ENCODE results near the gene EEF1AKMT1. TPM values are rescaled to one million over a fixed set of nuclear protein-coding genes. Genes with fewer than 3 reads are reported as not detected.

EEF1AKMT1 gene
- total RNA-seq, 1 experiment from 2014 or later, result 9.2 TPM

- Histone ChIP-seq H3K4me3 (ENCODE audit: low read depth, low read length, poor library complexity, severe bottlenecking) (no peak overlapping the region), H3K27ac (ENCODE audit: low read depth, low read length, poor library complexity, severe bottlenecking) (no peak overlapping the region), H3K27me3 (replicated peaks; ENCODE audit: insufficient read depth, low read depth, low read length, poor library complexity) (no peaks in the 10 kb centered on the region), H3K9me3 (ENCODE audit: low read depth, low read length, poor library complexity, severe bottlenecking) (peaks cover 24% of the 10 kb centered on the region), H3K4me1 (ENCODE audit: insufficient read depth, low read length, poor library complexity, severe bottlenecking) (no peaks in the 10 kb centered on the region), H3K36me3 (ENCODE audit: insufficient read depth, low read length, poor library complexity, severe bottlenecking) (peaks cover 20% of the 10 kb centered on the region)
- BruUV-seq (replicated peaks), result no TSS peak
- CTCF ChIA-PET, result interaction anchor here (0.6 to 1.2 kb wide), 2 partner anchors 46 to 55 kb away, joined by 3 read pairs; no protein-coding TSS in a partner anchor
- intact Hi-C loops (cut with micrococcal nuclease; ENCODE audit: unreplicated experiment), result no loop called here
- TF ChIP-seq EZH2 (IDR thresholded peaks at IDR 0.05; ENCODE audit: borderline replicate concordance, low read depth, low read length, poor library complexity, severe bottlenecking) (no peak), CTCF (conservative IDR thresholded peaks at IDR 0.05; ENCODE audit: low read depth, low read length) (no peak)
- POLR2A ChIA-PET (ENCODE audit: low non-redundant PET), result no interaction called here
- no peak for DNase-seq (ENCODE audit: low spot score)
These were observed 6.3 kb downstream of the EEF1AKMT1 start for GRCh38 chr13:20767309-20767943.

GRCh38 chr13:20760872-20761271 is 12.9 kb downstream of the EEF1AKMT1 start:
- no peak for DNase-seq (ENCODE audit: low spot score)
- no peak overlapping the region for H3K4me3 ChIP-seq (ENCODE audit: low read depth, low read length, poor library complexity, severe bottlenecking)
- H3K27ac ChIP-seq (ENCODE audit: low read depth, low read length, poor library complexity, severe bottlenecking), result no peak overlapping the region
- TF ChIP-seq CTCF (conservative IDR thresholded peaks at IDR 0.05; ENCODE audit: low read depth, low read length) (no peak), EZH2 (IDR thresholded peaks at IDR 0.05; ENCODE audit: borderline replicate concordance, low read depth, low read length, poor library complexity, severe bottlenecking) (no peak)
- no peaks in the 10 kb centered on the region for H3K4me1 ChIP-seq (ENCODE audit: insufficient read depth, low read length, poor library complexity, severe bottlenecking)
- BruUV-seq (replicated peaks), result no TSS peak
- ChIA-PET CTCF (no interaction called here), POLR2A (ENCODE audit: low non-redundant PET) (no interaction called here)
- no peaks in the 10 kb centered on the region for H3K27me3 ChIP-seq (replicated peaks; ENCODE audit: insufficient read depth, low read depth, low read length, poor library complexity)
- intact Hi-C loops (cut with micrococcal nuclease; ENCODE audit: unreplicated experiment), result no loop called here
- H3K9me3 ChIP-seq (ENCODE audit: low read depth, low read length, poor library complexity, severe bottlenecking), result peaks cover 9% of the 10 kb centered on the region
- H3K36me3 ChIP-seq (ENCODE audit: insufficient read depth, low read length, poor library complexity, severe bottlenecking), result no peaks in the 10 kb centered on the region

- peaks cover 36% of the 10 kb centered on the region for H3K9me3 ChIP-seq (ENCODE audit: low read depth, low read length, poor library complexity, severe bottlenecking)
- no peak overlapping the region for H3K27ac ChIP-seq (ENCODE audit: low read depth, low read length, poor library complexity, severe bottlenecking)
- H3K4me3 ChIP-seq (ENCODE audit: low read depth, low read length, poor library complexity, severe bottlenecking), result no peak overlapping the region
- BruUV-seq (replicated peaks), result no TSS peak
- TF ChIP-seq CTCF (conservative IDR thresholded peaks at IDR 0.05; ENCODE audit: low read depth, low read length) (no peak), EZH2 (IDR thresholded peaks at IDR 0.05; ENCODE audit: borderline replicate concordance, low read depth, low read length, poor library complexity, severe bottlenecking) (no peak)
- ChIA-PET CTCF (no interaction called here), POLR2A (ENCODE audit: low non-redundant PET) (no interaction called here)
- no peaks in the 10 kb centered on the region for H3K36me3 ChIP-seq (ENCODE audit: insufficient read depth, low read length, poor library complexity, severe bottlenecking)
- no peaks in the 10 kb centered on the region for H3K27me3 ChIP-seq (replicated peaks; ENCODE audit: insufficient read depth, low read depth, low read length, poor library complexity)
- DNase-seq (ENCODE audit: low spot score), result no peak
- intact Hi-C loops (cut with micrococcal nuclease; ENCODE audit: unreplicated experiment), result no loop called here
- H3K4me1 ChIP-seq (ENCODE audit: insufficient read depth, low read length, poor library complexity, severe bottlenecking), result no peaks in the 10 kb centered on the region
These were observed 19.8 kb downstream of the EEF1AKMT1 start for GRCh38 chr13:20754009-20754408.

Data from A673 (cell line).